Tibial nerve (tissue), 4 donors: ENCODE measurements around the gene OSER1. TPM values are rescaled to one million over a fixed set of nuclear protein-coding genes. Genes with fewer than 3 reads are reported as not detected.
A peak's percentile ranks its signal among the peaks of the same experiment; 100 is the strongest.

Experiments
- DNase-seq, 2 donors: peaks; one replicate each; pipeline ENCODE4 v3.0.0-alpha.2; 2019; ENCODE audit warnings: low spot score in 2 of 2
- H3K27ac ChIP-seq, 4 donors: fragments of 200-600 bp; sonication (generic) in 3 of 4; one replicate each; pipeline ENCODE4 v1.5.1; 2017 to 2019; ENCODE audit warnings: mild to moderate bottlenecking in 1 of 4
- H3K27me3 ChIP-seq, 2 donors: fragments of 200-600 bp; sonication (generic) in 1 of 2; one replicate each; pipeline versions ENCODE4 v1.5.1 to v1.6.0; 2017 to 2019
- H3K36me3 ChIP-seq, 3 donors: fragments of 200-600 bp; sonication (generic); one replicate each; pipeline ENCODE4 v1.5.1; 2018 to 2019
- H3K4me1 ChIP-seq, 4 donors: fragments of 200-600 bp; sonication (generic) in 3 of 4; one replicate each; pipeline ENCODE4 v1.5.1; 2017 to 2019
- H3K4me3 ChIP-seq, 4 donors: fragments of 200-600 bp; sonication (generic) in 3 of 4; one replicate each; pipeline ENCODE4 v1.5.1; 2017 to 2019; ENCODE audit warnings: mild to moderate bottlenecking in 1 of 4, moderate library complexity in 1 of 4
- H3K9me3 ChIP-seq, 4 donors: fragments of 200-600 bp; sonication (generic) in 3 of 4; one replicate each; pipeline ENCODE4 v1.5.1; 2017 to 2019
- EP300 ChIP-seq, 2 donors: sonication (generic); formaldehyde crosslinking; IDR thresholded peaks; one replicate each; pipeline ENCODE4 v1.6.1; 2017; ENCODE audit warnings: antibody characterized with exemption in 2 of 2, mild to moderate bottlenecking in 1 of 2
- POLR2A ChIP-seq, 2 donors: fragments of 450-650 bp; IDR thresholded peaks; one replicate each; pipeline ENCODE4 v1.6.1; 2017; ENCODE audit warnings: antibody characterized with exemption in 2 of 2, mild to moderate bottlenecking in 2 of 2, moderate library complexity in 2 of 2
- WGBS, 2 donors: methylation state at CpG; one replicate each; pipeline ENCODE4 v1.1.5; 2018; 5-methylcytosine and 5-hydroxymethylcytosine counted together
- total RNA-seq, 4 donors: library from RNA; depleted of rRNA; stranded (reverse); fragments of >200 nt; gene quantifications; one replicate each; pipeline ENCODE4 v1.1.0, GENCODE V29; 2016
- TF ChIP-seq, protein P1 (sequence below), 5 experiments: fragments of 200-600 bp in 3 of 5; fragments of 450-650 bp in 2 of 5; sonication (generic) in 3 of 5; IDR thresholded peaks; one replicate each; pipeline ENCODE4 v1.5.1; 2016 to 2019; ENCODE audit warnings: antibody characterized with exemption in 5 of 5, mild to moderate bottlenecking in 3 of 5, moderate library complexity in 2 of 5

Gene OSER1
- total RNA-seq, 4 donors from 2014 or later = 31.2 to 47.9 (median 35.3) TPM

DNA sequence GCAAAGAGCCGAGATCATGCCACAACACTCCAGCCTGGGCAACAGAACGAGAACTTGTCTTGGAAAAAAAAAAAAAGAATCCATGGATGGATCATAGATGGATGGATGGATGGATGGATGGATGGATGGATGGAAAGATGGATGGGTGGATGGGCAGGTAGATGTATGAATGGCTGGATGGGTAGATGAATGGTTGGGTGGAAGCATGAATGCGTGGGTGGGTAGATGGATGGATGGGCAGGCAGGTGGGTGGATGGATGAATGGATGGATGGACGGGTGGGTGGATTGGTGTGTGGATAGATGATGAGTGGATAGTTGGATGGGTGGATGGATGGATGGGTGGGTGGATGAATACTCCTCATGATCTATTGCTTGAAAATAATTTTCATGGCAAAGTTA is 25.0 kb downstream of the OSER1 start:
- TF ChIP-seq EP300 (IDR thresholded peaks at IDR 0.05) (no peak), POLR2A (IDR thresholded peaks at IDR 0.05) (no peak)
- TF ChIP-seq, protein P1, sequence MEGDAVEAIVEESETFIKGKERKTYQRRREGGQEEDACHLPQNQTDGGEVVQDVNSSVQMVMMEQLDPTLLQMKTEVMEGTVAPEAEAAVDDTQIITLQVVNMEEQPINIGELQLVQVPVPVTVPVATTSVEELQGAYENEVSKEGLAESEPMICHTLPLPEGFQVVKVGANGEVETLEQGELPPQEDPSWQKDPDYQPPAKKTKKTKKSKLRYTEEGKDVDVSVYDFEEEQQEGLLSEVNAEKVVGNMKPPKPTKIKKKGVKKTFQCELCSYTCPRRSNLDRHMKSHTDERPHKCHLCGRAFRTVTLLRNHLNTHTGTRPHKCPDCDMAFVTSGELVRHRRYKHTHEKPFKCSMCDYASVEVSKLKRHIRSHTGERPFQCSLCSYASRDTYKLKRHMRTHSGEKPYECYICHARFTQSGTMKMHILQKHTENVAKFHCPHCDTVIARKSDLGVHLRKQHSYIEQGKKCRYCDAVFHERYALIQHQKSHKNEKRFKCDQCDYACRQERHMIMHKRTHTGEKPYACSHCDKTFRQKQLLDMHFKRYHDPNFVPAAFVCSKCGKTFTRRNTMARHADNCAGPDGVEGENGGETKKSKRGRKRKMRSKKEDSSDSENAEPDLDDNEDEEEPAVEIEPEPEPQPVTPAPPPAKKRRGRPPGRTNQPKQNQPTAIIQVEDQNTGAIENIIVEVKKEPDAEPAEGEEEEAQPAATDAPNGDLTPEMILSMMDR (IDR thresholded peaks at IDR 0.05) = no peak
- Histone ChIP-seq H3K9me3 (no peaks in the 10 kb centered on the region), H3K4me1 (peaks cover 0 to 19% (median 10%) of the 10 kb centered on the region in 4 donors), H3K27me3 (peaks cover 0 to 30% of the 10 kb centered on the region in 2 donors), H3K27ac (no peak overlapping the region), H3K36me3 (no peaks in the 10 kb centered on the region), H3K4me3 (peak overlapping the region in 1 of 4 donors; percentile 48)
- 87 to 92% methylated on average over 4 of the region's 4 CpGs for WGBS, 2 donors
- no peak for DNase-seq

DNA sequence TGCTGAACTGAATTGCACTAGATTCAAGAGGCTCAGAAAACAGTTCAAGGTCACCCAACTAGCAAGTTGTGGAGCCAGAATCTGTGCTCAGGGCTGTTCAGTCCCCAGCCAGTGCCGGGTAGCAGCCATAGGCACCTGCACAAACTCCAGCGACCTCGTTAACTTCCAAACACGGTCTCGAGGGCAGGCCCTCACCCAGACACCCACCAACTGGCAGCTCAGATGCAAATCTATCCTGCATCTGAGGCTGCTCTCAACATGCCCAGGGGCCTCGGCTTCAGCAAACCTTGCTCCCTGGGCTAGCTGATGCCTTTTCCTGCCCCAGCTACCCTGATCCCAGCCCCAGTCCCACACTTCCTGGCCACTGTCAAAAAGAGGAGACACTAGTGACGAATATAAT is 27.3 kb downstream of the OSER1 start:
- H3K36me3 ChIP-seq = no peaks in the 10 kb centered on the region
- H3K4me1 ChIP-seq = peaks cover 0 to 19% (median 10%) of the 10 kb centered on the region in 4 donors
- 48 to 59% methylated on average over 2 to 7 of the region's 7 CpGs for WGBS, 2 donors
- peaks cover 0 to 30% of the 10 kb centered on the region in 2 donors for H3K27me3 ChIP-seq
- no peak for TF ChIP-seq EP300 (IDR thresholded peaks at IDR 0.05)
- TF ChIP-seq, protein P1 (IDR thresholded peaks at IDR 0.05) = no peak
- no peak for TF ChIP-seq POLR2A (IDR thresholded peaks at IDR 0.05)
- H3K9me3 ChIP-seq = no peaks in the 10 kb centered on the region
- H3K27ac ChIP-seq = no peak overlapping the region
- H3K4me3 ChIP-seq = no peak overlapping the region
- DNase-seq = no peak

DNA sequence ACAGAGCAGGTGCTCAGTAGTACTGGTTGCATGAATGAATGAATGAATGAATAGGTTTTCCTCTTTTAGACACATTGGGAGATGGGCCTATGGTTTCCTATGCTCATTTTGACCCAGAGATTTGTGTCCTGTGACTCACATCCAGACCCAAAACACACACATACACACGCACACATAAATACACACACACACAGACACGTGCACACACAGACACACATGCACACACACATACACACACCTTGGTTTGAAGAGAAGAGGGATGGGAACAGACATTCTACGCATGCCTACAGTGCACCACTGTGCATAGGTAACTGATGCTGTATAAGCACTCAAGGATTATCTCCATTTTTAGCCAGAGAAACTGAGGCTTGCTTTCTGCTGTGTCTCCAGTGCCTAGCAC is 27.7 kb downstream of the OSER1 start:
- no peak for TF ChIP-seq EP300 (IDR thresholded peaks at IDR 0.05)
- TF ChIP-seq, protein P1 (IDR thresholded peaks at IDR 0.05) = no peak
- TF ChIP-seq POLR2A (IDR thresholded peaks at IDR 0.05) = no peak
- DNase-seq = no peak
- no peak overlapping the region for H3K4me3 ChIP-seq
- peaks cover 0 to 15% (median 7%) of the 10 kb centered on the region in 4 donors for H3K4me1 ChIP-seq
- no peaks in the 10 kb centered on the region for H3K36me3 ChIP-seq
- no peaks in the 10 kb centered on the region for H3K9me3 ChIP-seq
- no peak overlapping the region for H3K27ac ChIP-seq
- peaks cover 0 to 28% of the 10 kb centered on the region in 2 donors for H3K27me3 ChIP-seq
- WGBS, 2 donors = 73 to 92% methylated on average over 3 of the region's 3 CpGs

DNA sequence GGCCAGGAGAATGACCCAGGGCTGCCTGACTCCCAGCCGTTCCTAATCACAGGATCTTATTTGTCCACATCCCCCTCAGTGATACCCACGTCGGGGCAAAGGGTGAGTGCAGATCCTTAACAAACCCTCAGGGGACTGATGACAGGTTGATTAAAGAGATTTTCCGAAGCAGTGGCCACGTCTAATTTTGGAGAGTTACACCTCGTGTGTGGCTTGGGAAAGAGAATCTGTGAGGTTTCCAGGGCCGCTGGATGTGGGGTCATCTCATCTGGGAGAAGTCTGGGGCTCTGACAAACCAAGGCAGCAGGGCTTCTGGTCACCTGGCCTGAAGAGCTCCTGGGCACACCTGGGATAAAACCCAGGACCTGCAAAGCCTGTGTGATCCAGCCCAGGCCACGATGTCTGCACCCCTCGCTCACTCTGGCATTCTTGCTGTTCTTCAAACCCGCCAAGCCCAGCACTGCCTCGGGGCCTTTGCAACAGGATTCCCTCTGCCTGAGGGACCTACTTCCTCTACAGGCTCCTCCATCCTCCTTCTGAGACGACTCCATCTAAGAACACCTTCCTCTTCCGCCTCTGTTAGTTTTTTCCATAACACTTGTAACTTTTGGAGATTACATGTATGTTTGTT is 28.3 kb downstream of the OSER1 start:
- H3K4me3 ChIP-seq = no peak overlapping the region
- H3K27ac ChIP-seq = no peak overlapping the region
- H3K4me1 ChIP-seq = peaks cover 0 to 9% (median 3%) of the 10 kb centered on the region in 4 donors
- H3K36me3 ChIP-seq = no peaks in the 10 kb centered on the region
- TF ChIP-seq POLR2A (IDR thresholded peaks at IDR 0.05) (no peak), EP300 (IDR thresholded peaks at IDR 0.05) (no peak)
- TF ChIP-seq, protein P1 (IDR thresholded peaks at IDR 0.05) = no peak
- H3K27me3 ChIP-seq = peaks cover 0 to 22% of the 10 kb centered on the region in 2 donors
- H3K9me3 ChIP-seq = no peaks in the 10 kb centered on the region
- WGBS, 2 donors = 53 to 56% methylated on average over 12 to 13 of the region's 13 CpGs
- no peak for DNase-seq

DNA sequence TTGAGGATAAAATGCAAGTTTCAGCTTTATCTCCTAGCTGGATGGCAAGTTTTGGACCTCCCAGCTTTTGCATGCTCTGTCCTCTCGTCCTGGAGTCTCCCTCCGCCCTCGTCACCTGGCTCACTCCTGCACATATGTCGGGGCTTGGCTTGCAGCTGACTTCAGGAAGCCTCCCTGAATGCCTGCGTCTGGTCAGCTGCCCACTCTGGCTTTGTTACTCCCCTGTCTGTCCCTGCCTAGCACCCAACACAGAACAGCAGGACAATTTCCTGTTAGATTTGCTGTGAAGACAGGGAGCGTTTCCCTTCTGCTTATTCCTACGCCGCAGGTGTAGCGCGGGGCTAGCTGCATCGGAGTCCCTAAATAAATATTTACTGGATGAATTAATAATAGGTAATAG is 29.0 kb downstream of the OSER1 start:
- Histone ChIP-seq H3K4me3 (no peak overlapping the region), H3K27ac (no peak overlapping the region), H3K36me3 (no peaks in the 10 kb centered on the region), H3K27me3 (peaks cover 0 to 17% of the 10 kb centered on the region in 2 donors), H3K4me1 (peaks cover 0 to 2% (median under 1%) of the 10 kb centered on the region in 4 donors), H3K9me3 (no peaks in the 10 kb centered on the region)
- TF ChIP-seq, protein P1 (IDR thresholded peaks at IDR 0.05) = no peak
- TF ChIP-seq EP300 (IDR thresholded peaks at IDR 0.05) (no peak), POLR2A (IDR thresholded peaks at IDR 0.05) (no peak)
- 61 to 63% methylated on average over 11 of the region's 11 CpGs for WGBS, 2 donors
- DNase-seq = no peak
